NOMO-1 treated with dmso at 0.1 percent for 144 hours (cell line): ENCODE data around the gene FAM25A.
"Not testable (repeated sequence)": the region's sequence is repeated elsewhere in the genome, so short reads cannot be mapped to it uniquely, and the experiment has no call there.

Experiments used
- DNase-seq: peaks from one replicate; lab custom pipeline; 2025; ENCODE audit not compliant: unreplicated experiment; lab: John Stamatoyannopoulos, UW

FAM25A gene

GRCh38 chr10:87020056-87020455 is at the start of gene FAM25A:
TSS of gene FAM25A (plus strand) at chr10:87020294. CDS start at chr10:87020325, 31 bp downstream.
- DNase-seq: not testable (repeated sequence)

GRCh38 chr10:86970982-86971231 is 49.2 kb upstream of the FAM25A start:
- no peak for DNase-seq

- peak; percentile 74 for DNase-seq
Observed at GRCh38 chr10:86971232-86971991, 48.7 kb upstream of the FAM25A start.

DNA sequence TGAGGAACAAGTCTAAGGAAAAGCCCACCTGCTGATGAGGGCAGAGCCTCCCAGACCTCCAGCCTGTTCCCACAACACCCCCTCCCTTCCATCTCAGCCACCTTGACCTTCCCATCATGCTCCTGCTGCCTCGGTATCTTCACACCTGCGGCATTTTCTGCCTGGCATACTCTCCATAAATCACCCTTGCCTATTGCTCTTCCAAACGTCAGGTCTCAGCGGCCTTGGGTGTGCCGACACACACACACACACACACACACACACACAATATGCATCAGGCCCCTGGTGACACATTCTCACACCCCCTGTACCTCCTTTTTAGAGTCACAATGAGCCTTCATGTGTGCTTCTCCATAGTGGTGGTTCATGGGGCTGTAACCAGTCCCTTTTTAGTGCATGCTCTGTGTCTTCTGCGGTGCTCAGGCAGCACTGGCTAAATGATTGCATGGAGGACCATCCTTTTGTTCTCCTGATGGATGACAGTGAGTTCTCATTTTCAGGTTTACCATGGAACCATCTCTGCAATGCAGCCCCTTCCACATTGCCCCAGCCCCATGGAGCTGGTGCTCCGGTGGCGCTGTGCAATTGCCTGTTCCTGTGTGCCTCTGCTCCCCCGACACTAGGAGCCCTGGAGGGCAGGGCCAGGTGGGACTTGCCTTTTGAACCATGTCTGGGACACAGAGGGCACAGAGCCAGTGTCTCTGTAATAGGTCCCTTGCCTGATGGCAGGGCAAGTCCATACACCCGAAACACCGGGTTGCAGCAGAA is 47.3 kb upstream of the FAM25A start:
- DNase-seq: no peak

- DNase-seq: no peak
Observed at GRCh38 chr10:86974484-86974883, 45.6 kb upstream of the FAM25A start.

DNA sequence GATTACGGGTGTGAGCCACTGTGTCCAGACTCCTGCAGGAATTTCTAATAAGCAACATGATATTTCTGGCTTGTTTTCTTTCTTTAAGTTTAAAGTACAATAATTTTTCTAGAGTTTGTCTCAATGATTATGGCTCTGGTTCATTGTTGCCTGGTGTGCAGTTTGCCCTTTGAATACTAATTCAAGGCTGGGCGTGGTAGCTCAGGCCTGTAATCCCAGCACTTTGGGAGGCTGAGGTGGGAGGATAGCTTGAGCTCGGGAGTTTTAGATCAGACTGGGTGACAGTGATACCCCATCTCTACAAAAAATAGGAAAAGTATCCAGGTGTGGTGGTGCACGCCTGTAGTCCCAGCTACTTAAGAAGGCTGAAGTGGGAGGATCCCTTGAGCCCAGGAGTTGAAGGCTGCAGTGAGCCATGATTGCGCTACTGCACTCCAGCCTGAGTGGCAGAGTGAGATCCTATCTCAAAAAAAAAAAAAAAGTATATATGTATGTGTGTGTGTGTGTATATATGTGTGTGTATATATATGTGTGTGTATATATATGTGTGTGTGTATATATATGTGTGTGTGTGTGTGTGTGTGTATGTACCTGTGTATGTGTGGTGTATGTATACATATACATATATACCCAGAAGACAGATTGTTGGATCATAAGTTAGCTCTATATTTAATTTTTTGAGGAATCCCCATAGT is 43.6 kb upstream of the FAM25A start:
- no peak for DNase-seq

GRCh38 chr10:86978457-86978856 is 41.6 kb upstream of the FAM25A start:
- not testable (repeated sequence) for DNase-seq

GRCh38 chr10:86979296-86979818 is 40.7 kb upstream of the FAM25A start:
- no peak for DNase-seq

DNA sequence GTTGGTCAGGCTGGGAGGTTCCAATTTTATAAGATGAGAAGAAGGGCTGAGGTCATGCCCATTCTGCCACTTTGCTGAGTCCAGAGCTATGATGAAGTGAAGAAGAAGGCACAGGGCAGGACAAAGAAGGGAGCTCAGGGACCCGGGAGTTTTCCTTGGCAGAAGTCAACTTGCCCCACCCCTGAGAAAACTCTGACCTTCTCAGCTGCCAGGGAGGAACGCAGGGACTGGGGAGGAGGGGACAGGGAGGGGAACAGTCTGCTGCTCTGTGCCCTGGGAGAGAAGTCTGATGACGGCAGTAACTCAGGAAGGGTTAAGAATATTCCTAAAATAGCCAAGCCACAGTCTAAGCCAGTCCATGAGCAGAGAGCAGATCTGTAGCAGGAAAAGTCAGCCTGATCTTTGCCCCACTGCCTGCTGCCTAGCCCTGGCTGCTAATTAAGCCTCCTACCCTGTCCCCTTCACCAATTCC is 40.1 kb upstream of the FAM25A start:
- DNase-seq: no peak

GRCh38 chr10:86981020-86981419 is 39.1 kb upstream of the FAM25A start:
- not testable (repeated sequence) for DNase-seq

GRCh38 chr10:86981716-86982115 is 38.4 kb upstream of the FAM25A start:
- DNase-seq: no peak

GRCh38 chr10:86984498-86984897 is 35.6 kb upstream of the FAM25A start:
- not testable (repeated sequence) for DNase-seq

DNA sequence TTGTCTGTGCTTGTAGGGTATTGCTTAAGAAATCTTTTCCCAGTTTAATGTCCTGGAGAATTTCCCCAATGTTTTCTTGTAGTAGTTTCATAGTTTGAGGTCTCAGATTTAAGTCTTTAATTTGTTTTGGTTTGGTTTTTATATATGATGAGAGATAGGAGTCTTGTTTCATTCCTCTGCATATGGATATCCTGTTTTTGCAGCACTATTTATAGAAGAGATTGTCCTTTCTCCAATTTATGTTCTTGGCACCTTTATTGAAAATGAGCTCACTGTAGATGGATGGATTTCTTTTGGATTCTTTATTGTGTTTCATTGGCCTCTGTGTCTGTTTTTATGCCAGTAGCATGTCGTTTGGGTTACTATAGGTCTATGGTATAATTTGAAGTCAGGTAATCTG is 31.6 kb upstream of the FAM25A start:
- DNase-seq: no peak

DNA sequence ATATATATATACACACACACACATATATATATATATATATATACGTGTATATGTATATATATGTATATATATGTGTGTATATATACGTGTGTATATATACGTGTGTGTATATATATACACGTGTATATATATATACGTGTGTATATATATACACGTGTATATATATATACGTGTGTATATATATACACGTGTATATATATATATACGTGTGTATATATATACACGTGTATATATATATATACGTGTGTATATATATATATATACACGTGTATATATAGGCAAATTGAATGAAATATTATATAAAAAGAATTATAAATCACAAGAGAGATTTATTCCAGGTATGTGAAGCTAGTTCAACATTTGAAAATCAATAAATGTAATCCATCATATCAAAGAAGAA is 28.7 kb upstream of the FAM25A start:
- DNase-seq: not testable (repeated sequence)

- no peak for DNase-seq
Observed at GRCh38 chr10:86992456-86992855, 27.6 kb upstream of the FAM25A start.

DNA sequence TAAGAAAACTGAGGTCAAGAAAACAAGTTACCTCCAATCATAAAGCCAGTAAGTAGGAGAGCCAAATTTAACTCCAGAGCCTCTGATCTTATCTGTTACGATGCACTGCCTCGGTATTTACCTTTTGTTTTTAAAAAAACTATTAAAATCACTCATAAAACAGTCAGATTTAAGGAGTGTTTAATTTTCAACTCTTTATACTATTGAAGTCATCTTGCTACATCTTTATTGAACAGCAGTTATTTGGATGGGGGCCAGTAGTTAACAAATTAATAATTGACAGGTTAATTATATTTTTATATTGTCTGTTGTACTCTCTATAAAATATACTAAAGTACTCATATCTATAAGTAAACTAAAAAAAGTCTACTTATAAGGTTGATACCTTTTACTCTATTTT is 27.2 kb upstream of the FAM25A start:
- DNase-seq: no peak

- DNase-seq: peak; percentile 41
Observed at GRCh38 chr10:86999802-87000403, 20.2 kb upstream of the FAM25A start.

DNA sequence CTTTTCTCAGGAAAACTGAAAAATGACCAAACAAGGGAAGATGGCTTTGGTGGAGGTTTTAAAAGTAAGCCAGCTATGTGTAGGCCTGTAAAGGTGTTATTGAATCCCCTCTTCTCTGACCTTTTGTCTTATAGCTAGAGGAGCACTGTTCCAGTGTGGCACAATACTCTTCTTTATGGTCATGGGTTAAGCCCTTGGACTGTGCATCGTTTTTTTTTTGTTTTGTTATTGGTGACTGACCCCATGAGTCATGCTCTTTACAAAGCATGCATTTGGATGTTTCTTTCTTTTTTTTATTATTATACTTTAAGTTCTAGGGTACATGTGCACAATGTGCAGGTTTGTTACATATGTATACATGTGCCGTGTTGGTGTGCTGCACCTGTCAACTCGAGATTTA is 19.6 kb upstream of the FAM25A start:
- no peak for DNase-seq

DNA sequence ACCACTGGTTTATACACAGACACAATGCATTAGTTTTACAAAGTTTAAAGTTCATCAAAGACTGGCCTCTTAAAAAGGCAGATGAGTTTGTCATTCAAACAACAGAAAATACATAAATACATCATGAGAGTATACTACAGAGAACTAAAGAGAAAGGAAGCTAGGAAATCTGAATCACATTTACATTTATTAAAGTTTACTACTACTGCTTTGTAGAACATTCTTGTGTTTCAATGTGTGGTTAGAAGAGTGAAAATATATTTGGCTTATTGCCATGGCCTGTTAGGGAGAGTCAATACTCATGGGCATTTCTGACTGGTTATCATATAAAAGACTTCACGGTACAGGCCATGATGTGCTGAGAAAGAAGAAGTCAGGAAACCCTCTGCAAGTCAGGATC is 13.0 kb upstream of the FAM25A start:
- DNase-seq: not testable (repeated sequence)

- DNase-seq: not testable (repeated sequence)
Observed at GRCh38 chr10:87007674-87008073, 12.4 kb upstream of the FAM25A start.

DNA sequence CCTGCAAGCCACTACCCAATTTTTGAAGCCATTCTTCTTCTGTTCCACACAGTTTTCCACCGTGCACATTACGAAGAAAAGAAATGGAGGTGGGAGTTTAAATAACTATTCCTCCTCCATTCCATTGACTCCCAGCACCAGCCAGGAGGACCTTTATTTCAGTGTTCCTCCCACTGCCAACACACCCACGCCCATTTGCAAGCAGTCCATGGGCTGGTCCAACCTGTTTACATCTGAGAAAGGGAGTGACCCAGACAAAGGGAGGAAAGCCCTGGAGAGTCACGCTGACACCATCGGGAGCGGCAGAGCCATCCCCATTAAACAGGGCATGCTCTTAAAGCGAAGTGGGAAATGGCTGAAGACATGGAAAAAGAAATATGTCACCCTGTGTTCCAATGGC is 11.8 kb upstream of the FAM25A start:
- not testable (repeated sequence) for DNase-seq
